ENCODE data around the gene SYT1. TPM values are rescaled to one million over a fixed set of nuclear protein-coding genes. Genes with fewer than 3 reads are reported as not detected.

The SYT1 gene
- total and polyA plus RNA-seq, 2 of the 8 experiments (the other 6 are each of a cell fraction or from before 2014, with no cell fraction given): 11.0 to 34.6 TPM

GRCh38 chr12:78878459-78878858 is 13.9 kb downstream of the SYT1 start:
- Histone ChIP-seq H3K27me3 (replicated peaks in 1 of 4; ENCODE audit: control insufficient read depth in 3 of 4, extremely low read depth in 1 of 4, insufficient read depth in 3 of 4, low read length in 3 of 4) (no peaks in the 10 kb centered on the region), H2BK12ac (ENCODE audit: low read depth, low read length) (no peak overlapping the region), H2BK5ac (ENCODE audit: low read depth, low read length) (no peak overlapping the region), H3K79me1 (ENCODE audit: low read depth, low read length) (no peaks in the 10 kb centered on the region; the same call in 1 of the 2 replicates), H4K5ac (ENCODE audit: insufficient read length, low read depth, low read length) (no peak overlapping the region), H3K27ac (ENCODE audit: low read depth, low read length) (no peak overlapping the region), H4K8ac (ENCODE audit: extremely low read depth, insufficient read depth, low read length) (no peak overlapping the region), H2BK120ac (replicated peaks; ENCODE audit: low read depth, low read length) (no peak overlapping the region), H3K4me2 (ENCODE audit: insufficient read depth in 1 of 2, low read depth in 2 of 2, low read length in 2 of 2) (no peak overlapping the region), H3K4me1 (replicated peaks in 1 of 4; ENCODE audit: control insufficient read depth in 3 of 4, insufficient read depth in 4 of 4, low read length in 3 of 4) (peaks cover 0 to 4% (median 3%) of the 10 kb centered on the region in 4 experiments; a peak in 3 of 7 replicates), H4K91ac (replicated peaks; ENCODE audit: insufficient read length, low read length) (no peak overlapping the region), H3K79me2 (ENCODE audit: control insufficient read depth in 1 of 2, insufficient read depth in 2 of 2, low read length in 2 of 2) (peaks cover 0 to 58% of the 10 kb centered on the region in 2 experiments; a peak in 2 of 4 replicates), H3K9me3 (ENCODE audit: insufficient read depth in 2 of 2, low read depth in 1 of 2, low read length in 1 of 2) (no peaks in the 10 kb centered on the region), H3K56ac (replicated peaks; ENCODE audit: insufficient read length, low read depth, low read length) (no peak overlapping the region), H3K36me3 (ENCODE audit: control insufficient read depth in 2 of 4, insufficient read depth in 4 of 4, low read length in 3 of 4) (no peaks in the 10 kb centered on the region; a peak in 1 of 8 replicates), H3K9ac (replicated peaks in 1 of 4; ENCODE audit: extremely low read depth in 1 of 4, low read depth in 3 of 4, low read length in 3 of 4) (no peak overlapping the region), H3K14ac (ENCODE audit: insufficient read length) (no peak overlapping the region), H2BK15ac (ENCODE audit: low read length) (no peak overlapping the region), H3K23me2 (ENCODE audit: low read depth, low read length) (no peaks in the 10 kb centered on the region), H4K20me1 (replicated peaks in 1 of 2; ENCODE audit: control insufficient read depth in 1 of 2, insufficient read depth in 2 of 2, low read length in 2 of 2) (peaks cover 0 to 2% of the 10 kb centered on the region in 2 experiments), H3K18ac (ENCODE audit: extremely low read depth, low read length) (no peak overlapping the region), H2AFZ (ENCODE audit: low read length) (no peak overlapping the region), H2BK20ac (ENCODE audit: low read length) (no peak overlapping the region), H3K4me3 (ENCODE audit: extremely low read depth in 1 of 4, insufficient read depth in 2 of 4, low read depth in 3 of 4, low read length in 4 of 4) (no peak overlapping the region), H3K4ac (replicated peaks; ENCODE audit: insufficient read length, low read depth, low read length) (no peak overlapping the region), H2AK5ac (ENCODE audit: low read depth, low read length) (no peak overlapping the region), H3K23ac (ENCODE audit: insufficient read length) (no peak overlapping the region)
- DNase-seq (ENCODE audit: low read depth in 1 of 2, low spot score in 2 of 2) (no peak), FAIRE-seq (no peak)
- POLR2A ChIA-PET (ENCODE audit: partially characterized antibody): interaction anchor here (0.9 to 1.2 kb wide), 2 partner anchors 10 to 14 kb away, joined by 4 to 9 read pairs; partner anchors contain the start of gene SYT1
- WGBS, 2 experiments (ENCODE audit: extremely low coverage in 1 of 2, insufficient coverage in 1 of 2, insufficient read length in 1 of 2, insufficient replicate concordance in 2 of 2, low coverage in 1 of 2, low lambda C conversion rate in 2 of 2, missing lambda C conversion rate in 1 of 2): 94% methylated on average over 3 of the region's 3 CpGs; no CpG with 5 or more reads in 1 of the 2 experiments
- CTCF ChIA-PET (ENCODE audit: partially characterized antibody): interaction anchor here (1.0 to 2.3 kb wide), 2 partner anchors 12 to 14 kb away, joined by 5 to 8 read pairs; partner anchors contain the start of gene SYT1
- TF ChIP-seq, protein P1, sequence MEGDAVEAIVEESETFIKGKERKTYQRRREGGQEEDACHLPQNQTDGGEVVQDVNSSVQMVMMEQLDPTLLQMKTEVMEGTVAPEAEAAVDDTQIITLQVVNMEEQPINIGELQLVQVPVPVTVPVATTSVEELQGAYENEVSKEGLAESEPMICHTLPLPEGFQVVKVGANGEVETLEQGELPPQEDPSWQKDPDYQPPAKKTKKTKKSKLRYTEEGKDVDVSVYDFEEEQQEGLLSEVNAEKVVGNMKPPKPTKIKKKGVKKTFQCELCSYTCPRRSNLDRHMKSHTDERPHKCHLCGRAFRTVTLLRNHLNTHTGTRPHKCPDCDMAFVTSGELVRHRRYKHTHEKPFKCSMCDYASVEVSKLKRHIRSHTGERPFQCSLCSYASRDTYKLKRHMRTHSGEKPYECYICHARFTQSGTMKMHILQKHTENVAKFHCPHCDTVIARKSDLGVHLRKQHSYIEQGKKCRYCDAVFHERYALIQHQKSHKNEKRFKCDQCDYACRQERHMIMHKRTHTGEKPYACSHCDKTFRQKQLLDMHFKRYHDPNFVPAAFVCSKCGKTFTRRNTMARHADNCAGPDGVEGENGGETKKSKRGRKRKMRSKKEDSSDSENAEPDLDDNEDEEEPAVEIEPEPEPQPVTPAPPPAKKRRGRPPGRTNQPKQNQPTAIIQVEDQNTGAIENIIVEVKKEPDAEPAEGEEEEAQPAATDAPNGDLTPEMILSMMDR (IDR thresholded peaks at IDR 0.05; ENCODE audit: control extremely low read depth in 1 of 3, insufficient read depth in 1 of 3, low read depth in 1 of 3, low read length in 3 of 3): no peak
- no peak for TF ChIP-seq JUND (IDR thresholded peaks at IDR 0.05; ENCODE audit: low read length)
- TF ChIP-seq HDAC6 (IDR thresholded peaks at IDR 0.05; ENCODE audit: low read depth, low read length): no peak
- TF ChIP-seq MAFK (IDR thresholded peaks at IDR 0.05; ENCODE audit: low read depth, low read length): no peak
- no peak for TF ChIP-seq CHD2 (IDR thresholded peaks at IDR 0.05; ENCODE audit: low read length)
- TF ChIP-seq JUN (IDR thresholded peaks at IDR 0.05; ENCODE audit: low read depth, low read length): no peak
- TF ChIP-seq, protein P2, sequence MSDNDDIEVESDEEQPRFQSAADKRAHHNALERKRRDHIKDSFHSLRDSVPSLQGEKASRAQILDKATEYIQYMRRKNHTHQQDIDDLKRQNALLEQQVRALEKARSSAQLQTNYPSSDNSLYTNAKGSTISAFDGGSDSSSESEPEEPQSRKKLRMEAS (IDR thresholded peaks at IDR 0.05): no peak
- no peak for TF ChIP-seq SRF (IDR thresholded peaks at IDR 0.05; ENCODE audit: low read depth, low read length)
- TF ChIP-seq PHF8 (conservative IDR thresholded peaks at IDR 0.05; ENCODE audit: low read depth, low read length): no peak
- no peak for TF ChIP-seq GTF2F1 (IDR thresholded peaks at IDR 0.05; ENCODE audit: borderline replicate concordance, low read depth, low read length)
- no peak for TF ChIP-seq CEBPB (IDR thresholded peaks at IDR 0.05; ENCODE audit: low read depth, low read length)

Measured in H1 (cell line).